NCI-H1105 treated with DMSO at 0.1 percent for 48 hours (cell line): ENCODE measurements around the gene HEATR5B.
"Not testable (repeated sequence)": the region's sequence is repeated elsewhere in the genome, so short reads cannot be mapped to it uniquely, and the experiment has no call there.

Experiments used
- DNase-seq: peaks from one replicate; lab custom pipeline; 2025; lab: John Stamatoyannopoulos, UW

HEATR5B gene

DNA sequence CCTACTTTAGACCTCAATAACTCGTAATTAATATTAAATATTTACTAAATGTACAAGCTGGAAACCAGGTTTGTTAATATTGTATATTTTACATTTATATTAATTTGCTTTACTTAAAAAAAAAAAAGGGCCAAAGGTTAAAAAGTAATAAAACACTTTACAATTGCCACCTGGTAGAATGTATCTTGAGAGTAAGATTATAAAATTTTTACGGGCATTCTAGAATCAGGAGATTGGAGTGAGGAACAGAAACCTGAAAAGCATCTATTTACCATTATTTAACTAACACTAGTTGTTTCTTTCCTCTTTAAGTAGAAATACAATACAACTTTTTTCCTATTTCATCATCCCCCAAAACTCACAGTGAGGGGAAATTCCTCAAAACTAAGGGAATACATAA, 102.3 kb downstream of the HEATR5B start:
- DNase-seq = no peak

DNA sequence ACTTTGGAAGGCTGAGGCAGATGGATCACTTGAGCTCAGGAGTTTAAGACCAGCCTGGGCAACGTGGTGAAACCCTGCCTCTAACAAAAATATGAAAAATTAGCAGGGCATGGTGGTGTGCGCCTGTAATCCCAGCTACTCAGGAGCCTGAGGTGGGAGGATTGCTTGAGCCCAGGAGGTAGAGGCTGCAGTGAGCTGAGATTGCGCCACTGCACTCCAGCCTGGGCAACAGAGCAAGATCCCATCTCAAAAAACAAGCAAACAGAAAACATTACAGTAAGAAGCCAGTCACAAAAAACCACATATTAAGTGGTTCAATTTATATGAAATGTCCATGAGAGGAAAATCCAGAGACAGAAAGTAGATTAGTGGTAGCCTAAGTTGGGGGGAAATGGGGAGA, 105.2 kb downstream of the HEATR5B start:
- not testable (repeated sequence) for DNase-seq

DNA sequence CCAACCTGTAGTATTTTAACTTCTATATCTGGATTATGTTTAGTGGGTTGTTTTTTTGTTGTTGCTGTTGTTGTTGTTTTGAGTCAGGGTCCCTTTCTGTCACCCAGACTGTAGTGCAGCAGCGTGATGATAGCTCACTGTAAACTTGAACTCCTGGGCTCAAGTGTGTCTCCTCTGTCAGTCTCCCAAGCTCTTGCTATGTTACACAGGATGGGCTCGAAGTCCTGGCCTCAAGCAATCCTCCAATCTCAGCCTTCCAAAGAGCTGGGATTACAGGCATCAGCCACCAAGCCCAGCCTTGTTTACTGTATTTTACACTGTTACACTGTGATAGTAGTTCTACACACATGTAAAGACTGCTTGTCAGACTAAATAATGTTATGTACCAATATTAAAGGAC, 108.1 kb downstream of the HEATR5B start:
- DNase-seq = no peak

DNA sequence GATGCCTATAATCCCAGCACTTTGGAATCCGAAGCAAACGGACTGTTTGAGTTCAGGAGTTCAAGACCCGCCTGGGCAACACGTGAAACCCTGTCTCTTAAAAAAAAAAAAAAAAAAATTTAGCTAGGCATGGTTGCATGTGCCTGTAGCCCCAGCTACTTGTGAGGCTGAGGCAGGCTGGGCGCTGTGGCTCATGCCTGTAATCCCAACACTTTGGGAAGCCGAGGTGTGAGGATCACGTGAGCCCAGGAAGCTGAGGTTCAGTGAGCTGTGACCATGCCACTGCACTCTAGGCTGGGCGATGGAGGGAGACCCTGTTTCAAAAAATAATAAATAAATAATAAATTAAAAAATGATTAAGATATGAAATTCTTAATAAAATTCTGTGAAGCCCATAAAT, 108.9 kb downstream of the HEATR5B start:
- no peak for DNase-seq

DNA sequence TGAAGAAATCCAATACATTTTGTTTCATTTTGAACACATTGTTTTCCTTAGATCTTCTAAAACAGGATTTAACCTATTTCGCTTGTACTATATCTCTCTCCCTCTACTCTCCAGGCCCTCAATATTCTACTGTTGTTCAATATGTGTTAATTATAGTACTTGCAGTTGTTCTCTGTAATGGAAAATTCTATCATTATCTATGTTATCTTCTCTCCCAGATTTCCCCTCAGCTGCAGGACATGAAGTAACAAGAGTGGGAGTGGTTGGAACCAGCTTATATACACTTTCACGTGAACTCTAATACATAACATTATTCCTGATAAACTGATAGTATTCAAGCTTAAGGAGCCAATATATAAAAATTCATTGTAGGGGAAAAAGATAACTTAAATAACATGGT, 110.9 kb downstream of the HEATR5B start:
- no peak for DNase-seq

- no peak for DNase-seq
Observed at GRCh38 chr2:36971990-36972389, 112.2 kb downstream of the HEATR5B start.

DNA sequence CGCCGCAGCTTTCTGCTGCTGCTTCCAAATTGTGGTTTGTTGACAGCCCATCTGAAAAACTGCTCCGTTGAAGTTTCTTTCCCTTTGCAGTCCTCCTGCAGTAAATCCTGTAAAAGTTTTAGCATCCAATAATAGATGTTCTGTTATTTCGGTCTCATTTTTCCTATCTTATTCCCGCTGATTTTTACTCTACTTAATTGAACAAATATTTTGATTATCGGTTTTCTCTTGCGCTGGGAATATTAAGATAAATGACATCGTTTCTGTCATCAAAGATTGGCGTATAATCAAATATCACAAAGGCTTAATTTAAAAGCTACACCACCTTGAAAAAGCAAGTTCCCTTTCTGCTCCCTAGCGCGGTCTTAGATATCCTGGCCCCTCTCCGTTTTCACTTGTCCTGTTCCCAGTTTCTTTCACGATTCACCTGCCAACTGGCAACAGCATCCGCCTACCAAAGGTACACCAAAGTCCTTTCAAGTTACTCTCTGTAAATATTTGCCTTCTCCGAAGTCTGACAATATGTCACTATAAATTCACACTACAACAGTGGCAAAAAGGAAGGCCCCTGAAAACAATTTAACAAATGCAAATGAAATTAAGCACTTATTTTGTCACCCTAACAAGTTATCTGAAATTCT, 116.8 kb downstream of the HEATR5B start:
- DNase-seq = peak; percentile 10

- peak; percentile 87 for DNase-seq
Observed at GRCh38 chr2:36966370-36967235, 117.6 kb downstream of the HEATR5B start, which contains the start of gene STRN. Gene STRN, minus strand, starts transcription at chr2:36966536. Its CDS starts 73 bp downstream, at chr2:36966463.

GRCh38 chr2:36965751-36966369, 118.3 kb downstream of the HEATR5B start:
- peak; percentile 50 for DNase-seq

GRCh38 chr2:36965206-36965605, 119.0 kb downstream of the HEATR5B start:
- DNase-seq = no peak

DNA sequence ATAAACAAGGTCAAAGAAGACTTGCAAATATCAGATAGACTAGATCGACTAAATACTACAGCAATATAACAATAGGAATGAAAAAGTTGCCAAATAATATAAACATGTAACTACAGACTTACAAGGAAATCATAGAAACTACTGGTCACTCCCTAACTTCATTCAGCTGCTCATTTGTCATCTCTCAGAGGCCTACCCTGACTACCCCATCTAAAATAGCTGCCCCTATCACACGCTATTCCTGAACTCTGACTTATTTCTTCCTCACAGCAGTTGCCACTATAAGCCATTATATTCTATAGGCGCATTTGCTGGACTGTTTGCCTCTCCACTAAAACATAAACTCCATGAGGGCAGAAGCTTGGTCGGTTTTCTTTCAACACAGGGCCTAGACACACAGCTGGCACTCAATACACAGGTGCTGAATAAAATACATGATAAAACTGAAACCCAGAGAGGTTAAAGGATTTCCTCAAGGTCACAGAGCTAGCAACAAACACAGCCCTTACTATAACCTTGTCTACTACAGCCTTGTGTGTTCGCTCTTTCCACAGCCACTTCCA, 119.6 kb downstream of the HEATR5B start:
- no peak for DNase-seq

- DNase-seq = no peak
Observed at GRCh38 chr2:36963734-36964133, 120.4 kb downstream of the HEATR5B start.

- DNase-seq = no peak
Observed at GRCh38 chr2:36963106-36963505, 121.1 kb downstream of the HEATR5B start.

DNA sequence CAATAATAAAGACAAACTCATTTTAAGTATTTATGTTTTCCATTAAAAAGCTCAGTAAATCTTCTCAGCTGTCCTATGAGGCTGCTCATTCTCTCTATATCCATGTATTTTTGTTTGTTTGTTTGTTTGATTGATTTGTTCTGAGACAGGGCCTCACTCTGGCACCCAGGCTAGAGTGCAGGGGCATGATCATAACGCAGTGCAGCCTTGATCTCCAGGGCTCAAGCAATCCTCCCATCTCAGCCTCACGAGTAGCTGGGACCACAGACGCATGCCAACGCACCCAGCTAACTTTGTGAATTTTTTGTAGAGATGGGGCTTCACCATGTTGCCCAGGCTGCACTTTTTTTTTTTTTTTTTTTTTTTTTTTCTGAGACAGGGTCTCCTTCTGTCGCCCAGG, 123.4 kb downstream of the HEATR5B start:
- DNase-seq = no peak

DNA sequence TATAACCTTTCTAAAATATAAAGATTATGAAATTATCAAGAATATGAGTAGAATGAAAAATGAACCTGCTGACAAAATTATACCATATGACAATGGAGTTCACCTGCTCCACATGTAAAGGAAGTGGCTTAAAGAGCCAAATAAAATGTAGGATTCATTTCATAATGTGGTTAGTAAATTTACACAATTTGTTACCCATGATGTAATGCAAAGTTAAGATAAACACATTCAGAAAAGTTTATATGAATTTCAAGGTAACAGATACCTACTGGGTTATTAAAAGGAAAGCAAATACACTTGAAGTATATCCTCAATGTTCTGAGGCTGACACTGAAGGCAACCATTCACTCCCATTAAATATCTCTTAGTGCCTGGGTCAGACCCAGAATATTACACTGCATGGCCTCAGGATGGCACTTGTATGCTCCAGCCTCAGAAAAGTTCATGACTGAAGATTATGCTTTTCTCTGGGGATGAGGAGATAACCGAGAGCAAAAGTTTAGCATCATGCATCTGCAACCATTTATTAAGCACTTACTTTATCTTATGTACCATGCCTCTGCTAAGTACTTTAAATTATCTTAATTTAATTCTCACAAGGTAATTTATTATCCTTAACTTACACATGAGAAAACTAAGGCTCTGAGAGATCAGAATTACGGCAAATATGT, 124.0 kb downstream of the HEATR5B start:
- no peak for DNase-seq

- no peak for DNase-seq
Observed at GRCh38 chr2:36954977-36955607, 129.1 kb downstream of the HEATR5B start.

DNA sequence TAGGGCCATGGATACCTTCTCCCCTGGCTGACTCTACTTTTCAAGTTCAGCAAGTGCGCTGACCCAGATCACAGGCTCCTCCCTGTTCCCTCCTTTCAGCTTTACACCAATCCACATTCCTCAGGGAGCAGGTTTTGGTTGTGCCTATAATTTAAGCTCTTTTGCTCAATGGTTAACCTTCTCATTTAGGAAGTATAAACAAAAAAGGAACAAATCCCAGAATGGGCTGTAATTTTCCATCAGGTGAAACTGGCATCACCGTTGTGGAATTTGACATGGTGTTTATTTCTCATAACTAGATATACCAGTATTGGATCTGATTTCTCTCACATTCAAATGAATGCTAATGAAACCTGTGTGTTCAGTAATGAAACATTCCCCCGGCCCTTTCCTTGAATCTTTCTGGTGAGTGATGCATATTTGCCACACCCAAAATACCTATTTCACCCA, 131.4 kb downstream of the HEATR5B start:
- DNase-seq = no peak

GRCh38 chr2:36951574-36951973, 132.6 kb downstream of the HEATR5B start:
- no peak for DNase-seq

- no peak for DNase-seq
Observed at GRCh38 chr2:36951027-36951518, 133.1 kb downstream of the HEATR5B start.

GRCh38 chr2:36949845-36950244, 134.3 kb downstream of the HEATR5B start:
- no peak for DNase-seq

GRCh38 chr2:36945240-36945639, 138.9 kb downstream of the HEATR5B start:
- DNase-seq = not testable (repeated sequence)
